Smooth muscle cell (in vitro differentiated cells): ENCODE data around the gene BHLHE23. TPM values are rescaled to one million over a fixed set of nuclear protein-coding genes. Genes with fewer than 3 reads are reported as not detected.

Experiments
- DNase-seq: peaks from one replicate; lab custom pipeline; 2025; ENCODE audit not compliant: unreplicated experiment; lab: John Stamatoyannopoulos, UW
- H2AFZ ChIP-seq: fragments of 200-600 bp; sonication (generic); 2 replicates; pipeline ENCODE4 v1.6.0; 2016; ENCODE audit warnings: antibody characterized with exemption, low read depth, mild to moderate bottlenecking
- H3F3A ChIP-seq: fragments of 200-600 bp; sonication (generic); 2 replicates; pipeline ENCODE4 v1.6.0; 2017; ENCODE audit warnings: antibody characterized with exemption, low read depth
- H3K27ac ChIP-seq: fragments of 200-600 bp; sonication (generic); 2 replicates; pipeline ENCODE4 v1.5.1; 2016; ENCODE audit warnings: low read depth, mild to moderate bottlenecking
- H3K27me3 ChIP-seq: fragments of 200-600 bp; sonication (generic); 2 replicates; pipeline ENCODE4 v1.6.1; 2016; ENCODE audit warnings: low read depth, mild to moderate bottlenecking
- H3K36me3 ChIP-seq: fragments of 200-600 bp; sonication (generic); 2 replicates; pipeline ENCODE4 v1.5.1; 2016; ENCODE audit warnings: low read depth
- H3K4me1 ChIP-seq: fragments of 200-600 bp; sonication (generic); 2 replicates; pipeline ENCODE4 v1.5.1; 2016; ENCODE audit warnings: low read depth
- H3K4me2 ChIP-seq: fragments of 200-600 bp; sonication (generic); 2 replicates; pipeline ENCODE4 v1.6.0; 2016; ENCODE audit warnings: mild to moderate bottlenecking
- H3K4me3 ChIP-seq: fragments of 200-600 bp; sonication (generic); 2 replicates; pipeline ENCODE4 v1.5.1; 2016; ENCODE audit warnings: mild to moderate bottlenecking
- H3K79me2 ChIP-seq: fragments of 200-600 bp; sonication (generic); 2 replicates; pipeline ENCODE4 v1.6.0; 2016; ENCODE audit warnings: low read depth, mild to moderate bottlenecking
- H3K9ac ChIP-seq: fragments of 200-600 bp; sonication (generic); 2 replicates; pipeline ENCODE4 v1.6.0; 2016; ENCODE audit warnings: low read depth
- H3K9me3 ChIP-seq: fragments of 200-600 bp; sonication (generic); replicated peaks from 2 replicates; pipeline ENCODE4 v1.5.1; 2016; ENCODE audit warnings: low read depth
- H4K20me1 ChIP-seq: fragments of 200-600 bp; sonication (generic); 2 replicates; pipeline ENCODE4 v1.6.0; 2016; ENCODE audit warnings: low read depth
- CTCF ChIP-seq: fragments of 200-600 bp; sonication (generic); IDR thresholded peaks from 2 replicates; pipeline ENCODE4 v1.5.1; 2017; ENCODE audit warnings: borderline replicate concordance, mild to moderate bottlenecking, antibody characterized with exemption; ENCODE audit not compliant: insufficient read depth, poor library complexity, severe bottlenecking
- WGBS: methylation state at CpG from one replicate; pipeline ENCODE4 v1.1.7; 2016; ENCODE audit warnings: low lambda C conversion rate; 5-methylcytosine and 5-hydroxymethylcytosine counted together
- polyA plus RNA-seq: library from polyadenylated mRNA; unstranded; fragments of >200 nt; fragmentation: Nextera tagmentation; extraction: Ambion mirVana; gene quantifications from 2 replicates; pipeline ENCODE4 v1.2.1, GENCODE V29; 2016
- total RNA-seq: library from RNA; depleted of rRNA; stranded (reverse); fragments of >200 nt; gene quantifications from 2 replicates; pipeline ENCODE4 v1.2.3, GENCODE V29; 2014

Gene BHLHE23
- total and polyA plus RNA-seq, 2 experiments from 2014 or later: not detected

GRCh38 chr20:63017826-63018411 lies 11.2 kb upstream of the BHLHE23 start:
- WGBS: 94% methylated on average over 25 of the region's 25 CpGs
- Histone ChIP-seq H3K27me3 (no peaks in the 10 kb centered on the region), H2AFZ (no peak overlapping the region), H3K4me1 (peaks cover 6% of the 10 kb centered on the region), H3K4me2 (no peak overlapping the region), H3K9ac (no peak overlapping the region), H3F3A (no peaks in the 10 kb centered on the region), H3K4me3 (no peak overlapping the region), H4K20me1 (no peaks in the 10 kb centered on the region), H3K9me3 (no peaks in the 10 kb centered on the region), H3K79me2 (no peaks in the 10 kb centered on the region), H3K36me3 (no peaks in the 10 kb centered on the region), H3K27ac (no peak overlapping the region)
- no peak for DNase-seq
- no peak for TF ChIP-seq CTCF

GRCh38 chr20:63017076-63017825 lies 10.5 kb upstream of the BHLHE23 start:
- no peak for TF ChIP-seq CTCF
- Histone ChIP-seq H3K9me3 (no peaks in the 10 kb centered on the region), H3K4me2 (no peak overlapping the region), H3K79me2 (no peaks in the 10 kb centered on the region), H3F3A (no peaks in the 10 kb centered on the region), H3K27me3 (no peaks in the 10 kb centered on the region), H3K36me3 (no peaks in the 10 kb centered on the region), H2AFZ (no peak overlapping the region), H3K9ac (no peak overlapping the region), H3K27ac (no peak overlapping the region), H3K4me3 (no peak overlapping the region), H4K20me1 (no peaks in the 10 kb centered on the region), H3K4me1 (peaks cover 6% of the 10 kb centered on the region)
- WGBS: 89% methylated on average over 22 of the region's 22 CpGs
- DNase-seq: no peak

- no peaks in the 10 kb centered on the region for H3K79me2 ChIP-seq
- H3K4me2 ChIP-seq: no peak overlapping the region
- no peaks in the 10 kb centered on the region for H3K36me3 ChIP-seq
- H3K9me3 ChIP-seq: no peaks in the 10 kb centered on the region
- 93% methylated on average over 14 of the region's 14 CpGs for WGBS
- no peak for DNase-seq
- no peak overlapping the region for H3K4me3 ChIP-seq
- H3K9ac ChIP-seq: no peak overlapping the region
- H3K27me3 ChIP-seq: no peaks in the 10 kb centered on the region
- TF ChIP-seq CTCF: no peak
- H2AFZ ChIP-seq: no peak overlapping the region
- peaks cover 6% of the 10 kb centered on the region for H3K4me1 ChIP-seq
- H4K20me1 ChIP-seq: no peaks in the 10 kb centered on the region
- no peak overlapping the region for H3K27ac ChIP-seq
- no peaks in the 10 kb centered on the region for H3F3A ChIP-seq
Observed at GRCh38 chr20:63016514-63017075, 9.8 kb upstream of the BHLHE23 start.
